HG02970 (cell line): Measurements from ENCODE around the gene DPPA5.
A peak's percentile ranks its signal among the peaks of the same experiment; 100 is the strongest.
"Not testable (repeated sequence)": the region's sequence is repeated elsewhere in the genome, so short reads cannot be mapped to it uniquely, and the experiment has no call there.

Source experiments
- ATAC-seq: cut with Tn5 transposase; IDR thresholded peaks from one replicate; pipeline ENCODE4 v1.9.1; 2021; ENCODE audit warnings: mild to moderate bottlenecking, moderate library complexity, moderate number of reproducible peaks; ENCODE audit not compliant: unreplicated experiment, low FRiP score

DPPA5 gene

GRCh38 chr6:73364549-73364948, 10.5 kb upstream of the DPPA5 start:
- ATAC-seq, result no peak

GRCh38 chr6:73364121-73364520, 10.0 kb upstream of the DPPA5 start:
- ATAC-seq, result no peak

DNA sequence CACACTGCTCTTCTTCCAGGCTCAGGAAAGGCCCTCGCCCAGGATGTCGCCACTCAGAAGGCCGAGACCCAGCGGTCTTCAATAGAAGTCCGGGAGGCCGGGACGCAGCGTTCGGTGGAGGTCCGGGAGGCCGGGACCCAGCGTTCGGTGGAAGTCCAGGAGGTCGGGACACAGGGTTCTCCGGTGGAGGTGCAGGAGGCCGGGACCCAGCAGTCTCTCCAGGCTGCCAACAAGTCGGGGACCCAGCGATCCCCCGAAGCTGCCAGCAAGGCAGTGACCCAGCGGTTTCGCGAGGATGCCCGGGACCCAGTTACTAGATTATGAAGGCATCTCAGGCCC, 9.4 kb upstream of the DPPA5 start:
- no peak for ATAC-seq

DNA sequence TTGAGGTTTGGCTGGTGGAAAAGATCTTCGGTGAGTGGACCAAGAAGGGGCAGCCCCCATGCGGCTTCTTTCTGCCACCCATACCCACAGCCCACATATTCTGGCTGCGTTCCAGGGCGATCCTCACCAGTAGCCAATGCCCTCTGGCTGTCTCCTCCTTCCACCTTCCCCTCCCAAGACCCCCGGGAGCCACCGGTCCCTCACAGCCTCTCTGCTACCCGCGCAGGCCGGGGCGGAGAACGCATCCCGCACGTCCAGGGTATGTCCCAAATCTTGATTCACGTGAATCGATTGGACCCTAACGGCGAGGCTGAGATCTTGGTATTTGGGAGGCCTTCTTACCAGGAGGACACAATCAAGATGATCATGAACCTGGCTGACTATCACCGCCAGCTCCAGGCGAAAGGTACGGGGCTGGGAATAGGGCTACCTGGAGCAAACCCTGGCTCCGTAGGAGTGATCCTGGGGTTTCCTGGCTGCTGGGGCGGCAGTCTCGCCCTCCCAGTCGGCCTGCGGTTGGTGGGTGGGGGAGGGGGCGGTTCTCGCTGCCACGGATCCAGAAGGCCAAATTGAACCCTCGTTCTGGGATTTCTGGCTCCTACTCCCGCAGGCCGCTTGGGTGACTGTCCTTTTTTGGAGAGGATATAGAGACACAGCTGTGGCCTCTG, 8.9 kb upstream of the DPPA5 start:
- no peak for ATAC-seq

DNA sequence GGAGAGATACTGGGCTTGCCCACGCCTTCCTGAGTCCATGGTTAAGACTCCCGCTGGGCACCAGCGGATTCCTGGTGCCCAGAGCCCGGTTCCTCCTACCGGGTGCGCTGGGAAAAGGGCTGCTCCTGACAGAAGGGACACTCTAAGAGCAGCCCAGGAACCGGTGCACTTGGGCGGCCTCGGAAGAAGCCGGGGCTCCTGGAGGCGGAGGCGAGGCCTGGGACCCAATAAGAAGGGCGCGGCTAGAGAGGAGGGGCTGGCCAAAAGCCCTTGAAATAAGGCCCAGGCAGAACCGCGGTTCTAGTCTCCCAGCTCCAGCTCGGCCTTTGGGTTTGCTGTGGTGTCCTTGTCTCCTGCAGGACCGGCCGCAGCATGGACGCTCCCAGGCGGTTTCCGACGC, 8.3 kb upstream of the DPPA5 start, which contains the start of gene KHDC3L:
Gene KHDC3L (plus strand): TSS at position 301 of the 400 bp plus-strand sequence. CDS start 72 bp downstream, at position 373.
- ATAC-seq, result no peak

- ATAC-seq, result no peak
Observed at GRCh38 chr6:73349311-73349710, 4.8 kb downstream of the DPPA5 start.

DNA sequence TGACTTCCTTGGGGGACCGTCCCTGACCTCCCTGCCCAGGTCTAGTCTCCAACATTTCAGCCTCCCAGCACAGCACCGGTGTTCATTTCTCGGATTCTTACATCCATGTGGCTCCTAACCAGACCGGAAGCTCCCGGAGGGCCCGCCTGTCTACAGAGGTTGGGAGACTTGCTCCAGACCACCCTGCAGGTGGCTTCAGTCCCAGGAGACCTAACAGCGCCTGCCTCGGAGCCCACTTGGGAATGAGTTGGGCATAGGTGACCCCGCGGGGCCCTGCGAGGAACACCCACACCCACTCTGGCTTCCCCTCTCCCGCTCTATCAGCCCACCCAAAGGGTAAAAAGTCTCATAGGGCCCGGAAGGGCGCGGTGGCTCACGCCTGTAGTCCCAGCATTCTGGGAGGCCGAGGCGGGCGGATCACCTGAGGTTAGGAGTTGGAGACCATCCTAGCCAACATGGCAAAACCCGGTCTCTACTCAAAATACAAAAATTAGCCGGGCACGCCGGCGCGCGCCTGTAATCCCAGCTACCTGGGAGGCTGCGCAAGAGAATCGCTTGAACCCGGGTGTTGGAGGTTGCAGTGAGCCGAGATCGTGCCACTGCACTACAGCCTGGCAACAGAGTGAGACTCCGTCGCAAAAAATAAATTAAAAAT, 5.4 kb downstream of the DPPA5 start:
- no peak for ATAC-seq

DNA sequence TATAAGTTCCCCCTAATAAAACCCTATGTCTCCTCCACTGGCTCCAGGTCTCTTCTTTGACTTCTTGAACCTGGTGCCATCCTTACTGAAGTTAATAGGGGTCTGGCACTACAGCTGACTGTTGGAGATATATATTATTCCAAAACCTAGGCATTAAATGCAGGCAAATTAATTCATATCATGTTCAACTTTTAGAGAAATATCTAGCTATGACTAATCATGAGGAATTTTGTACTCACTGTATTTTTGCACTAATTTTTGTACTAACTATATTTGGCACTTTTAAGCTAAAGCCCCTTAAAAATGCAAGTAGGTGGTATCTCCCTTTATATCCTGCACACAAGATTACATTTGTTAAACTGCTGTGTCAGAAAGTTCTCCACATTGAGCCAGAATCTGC, 10.9 kb downstream of the DPPA5 start:
- ATAC-seq, result no peak

DNA sequence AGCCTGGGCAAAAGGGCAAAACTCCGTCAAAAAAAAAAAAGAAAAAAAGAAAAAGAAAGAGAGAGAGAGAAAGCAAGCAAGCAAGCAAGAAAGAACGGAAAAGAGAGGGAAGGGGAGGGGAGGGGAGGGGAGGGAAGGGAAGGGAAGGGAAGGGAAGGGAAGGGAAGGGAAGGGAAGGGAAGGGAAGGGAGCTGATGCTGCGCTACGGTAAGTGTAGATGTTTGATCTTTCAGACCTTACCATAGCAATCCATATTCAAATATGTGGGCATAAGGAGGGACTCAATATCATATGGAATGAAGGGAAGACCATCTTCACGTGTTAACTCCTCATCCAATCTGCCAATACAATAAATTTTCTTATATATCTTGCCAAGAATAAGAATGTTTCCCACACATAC, 11.9 kb downstream of the DPPA5 start:
- ATAC-seq, result no peak

GRCh38 chr6:73341335-73341734, 12.7 kb downstream of the DPPA5 start:
- ATAC-seq, result no peak

DNA sequence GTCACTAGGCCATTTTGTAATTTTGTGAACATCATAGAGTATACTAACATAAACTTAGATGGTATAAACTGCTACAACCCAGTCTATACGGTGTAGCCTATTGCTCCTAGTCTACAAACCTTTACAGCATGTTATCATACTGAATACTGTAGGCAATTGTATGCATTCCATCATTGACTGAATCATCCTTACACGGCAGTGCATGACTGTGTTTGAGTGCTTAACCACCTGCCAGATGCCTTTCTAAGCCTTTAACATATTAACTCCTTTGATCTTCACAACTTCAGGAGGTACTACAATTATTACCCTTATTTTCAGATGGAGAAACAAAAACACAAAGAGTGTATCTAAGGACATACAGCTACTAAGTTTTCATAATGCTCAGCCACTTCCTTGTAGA, 14.0 kb downstream of the DPPA5 start:
- ATAC-seq, result no peak

GRCh38 chr6:73339340-73339739, 14.7 kb downstream of the DPPA5 start:
- no peak for ATAC-seq

DNA sequence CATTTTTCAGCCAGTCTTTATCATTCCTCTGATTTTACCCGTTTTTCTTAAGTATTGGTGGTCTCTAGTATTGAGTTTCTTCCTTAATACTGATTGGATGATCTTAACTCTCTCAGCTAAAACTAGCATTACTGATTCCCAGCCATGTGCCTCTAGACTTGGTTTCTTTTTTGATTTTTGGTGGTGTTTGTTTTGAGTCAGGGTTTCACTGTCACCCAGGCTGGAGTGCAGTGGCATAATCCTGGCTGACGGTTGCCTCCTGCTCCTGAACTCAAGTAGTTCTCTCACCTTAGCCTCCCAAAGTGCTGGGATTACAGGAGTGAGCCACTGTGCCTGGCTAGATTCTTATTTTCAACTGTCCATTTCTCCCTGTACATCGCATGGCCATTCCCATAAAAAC, 24.9 kb downstream of the DPPA5 start:
- no peak for ATAC-seq

DNA sequence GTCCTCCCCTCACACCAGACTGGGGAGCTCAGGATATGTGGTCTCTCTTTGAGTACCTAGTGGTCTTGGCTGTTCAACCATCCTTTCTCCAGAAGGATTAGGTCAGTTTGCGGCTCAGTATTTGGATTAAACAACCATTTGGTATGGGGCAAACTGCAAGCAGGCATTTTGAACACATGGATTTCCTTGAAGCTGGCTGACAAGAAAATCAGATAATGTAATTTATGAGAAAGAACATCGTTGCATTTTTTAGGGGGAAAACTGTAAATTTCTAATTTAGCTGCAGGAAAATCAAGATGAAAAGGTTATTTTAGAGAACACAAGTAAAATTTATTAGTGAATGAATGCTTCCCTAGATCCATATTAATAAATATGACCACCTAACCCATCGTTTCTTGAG, 25.3 kb downstream of the DPPA5 start:
- ATAC-seq, result no peak

DNA sequence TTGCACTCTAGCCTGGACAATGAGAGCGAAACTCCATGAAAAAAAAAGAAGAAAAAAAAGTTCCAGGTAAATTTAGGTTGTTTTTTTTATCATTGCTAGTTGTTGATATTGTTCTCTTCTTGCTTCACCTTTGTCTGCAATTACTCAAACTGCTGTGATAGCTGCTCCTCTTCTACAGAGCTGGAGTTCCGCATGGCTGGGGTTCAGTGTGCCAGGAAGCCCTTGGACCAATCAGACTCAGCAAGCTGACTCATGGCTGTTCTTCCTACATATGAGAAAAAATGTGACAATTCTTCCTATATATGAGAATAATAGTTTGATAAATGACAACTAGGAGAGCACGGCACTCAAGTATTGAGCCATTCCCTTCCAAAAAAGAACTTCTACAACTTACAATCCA, 28.4 kb downstream of the DPPA5 start:
- no peak for ATAC-seq

GRCh38 chr6:73323323-73323722, 30.8 kb downstream of the DPPA5 start:
- no peak for ATAC-seq

- no peak for ATAC-seq
Observed at GRCh38 chr6:73314577-73315492, 39.2 kb downstream of the DPPA5 start.

DNA sequence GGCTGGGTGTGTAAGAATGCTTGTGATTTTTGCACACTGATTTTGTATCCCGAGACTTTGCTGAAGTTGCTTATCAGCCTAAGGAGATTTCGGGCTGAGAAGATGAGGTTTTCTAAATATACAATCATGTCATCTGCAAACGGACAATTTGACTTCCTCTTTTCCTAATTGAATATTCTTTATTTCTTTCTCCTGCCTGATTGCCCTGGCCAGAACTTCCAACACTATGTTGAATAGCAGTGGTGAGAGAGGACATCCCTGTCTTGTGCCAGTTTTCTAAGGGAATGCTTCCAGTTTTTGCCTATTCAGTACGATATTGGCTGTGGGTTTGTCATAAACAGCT, 43.6 kb downstream of the DPPA5 start:
- ATAC-seq, result not testable (repeated sequence)

DNA sequence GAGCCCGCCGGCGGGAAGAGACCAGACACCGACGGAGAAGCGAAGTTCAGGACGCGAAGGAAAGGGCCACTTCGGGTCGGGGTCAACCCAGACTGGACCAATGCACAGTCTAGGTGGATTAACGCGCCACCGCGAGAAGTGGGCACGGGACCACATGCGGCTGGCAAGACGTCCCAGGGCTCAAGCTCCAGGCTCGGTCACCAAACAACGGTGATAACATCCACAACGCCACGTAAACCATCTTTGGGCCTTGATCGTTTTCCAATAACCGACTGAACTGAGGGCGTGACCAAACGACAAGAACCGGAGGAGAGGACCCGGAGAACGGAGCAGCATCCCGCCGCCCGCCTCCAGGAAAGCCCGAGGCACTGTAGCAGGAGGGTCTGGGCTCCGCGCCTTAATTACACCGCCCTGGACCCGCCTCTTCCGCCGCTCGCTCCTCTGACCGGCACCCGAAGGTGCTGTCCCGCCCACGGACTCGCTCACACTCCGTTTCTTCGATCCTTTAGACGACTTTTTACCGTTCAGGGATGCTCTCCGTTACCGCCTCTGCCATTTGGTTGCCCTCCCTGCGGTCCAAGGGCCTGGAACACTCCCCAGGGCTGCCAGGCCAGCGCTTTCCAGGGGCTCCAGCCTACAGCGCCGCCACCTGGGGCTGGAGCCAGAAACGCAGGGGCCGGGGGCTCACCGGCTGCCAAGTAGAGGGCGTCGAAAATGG, 44.1 kb downstream of the DPPA5 start:
- peak; percentile 93 for ATAC-seq

- no peak for ATAC-seq
Observed at GRCh38 chr6:73309535-73309784, 44.6 kb downstream of the DPPA5 start.
